C4-2B (cell line): ENCODE measurements around the gene C12orf42.

Experiments used
- H3K27ac ChIP-seq: fragments of 450-650 bp; 2 replicates; pipeline ENCODE4 v1.5.1; 2017
- ZFX ChIP-seq: fragments of 450-650 bp; IDR thresholded peaks from 2 replicates; pipeline ENCODE4 v1.6.1; 2017
- TF ChIP-seq, protein P1 (sequence below): fragments of 450-650 bp; conservative IDR thresholded peaks from 2 replicates; pipeline ENCODE4 v1.5.1; 2017; ENCODE audit warnings: mild to moderate bottlenecking

Gene C12orf42

DNA sequence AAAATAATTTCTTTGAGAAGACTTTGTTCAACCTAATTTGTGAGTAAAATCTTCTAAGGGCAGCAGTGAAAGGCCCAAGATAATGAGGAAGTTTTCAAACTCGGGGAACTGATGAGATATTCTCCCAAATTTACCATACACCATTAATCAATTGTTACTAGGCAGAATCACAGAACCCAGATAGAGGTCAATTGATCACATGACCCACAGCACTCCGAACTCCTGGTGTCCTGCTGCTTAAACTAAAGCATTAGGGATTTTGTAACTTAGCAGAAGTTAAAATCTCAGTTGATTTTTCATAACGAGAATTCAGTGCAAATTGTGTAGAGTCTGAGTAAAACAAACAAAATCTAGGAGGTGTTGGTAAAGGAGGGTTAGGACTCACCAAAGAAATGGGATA is 207.8 kb downstream of the C12orf42 start:
- H3K27ac ChIP-seq: no peak overlapping the region
- no peak for TF ChIP-seq ZFX
- TF ChIP-seq, protein P1, sequence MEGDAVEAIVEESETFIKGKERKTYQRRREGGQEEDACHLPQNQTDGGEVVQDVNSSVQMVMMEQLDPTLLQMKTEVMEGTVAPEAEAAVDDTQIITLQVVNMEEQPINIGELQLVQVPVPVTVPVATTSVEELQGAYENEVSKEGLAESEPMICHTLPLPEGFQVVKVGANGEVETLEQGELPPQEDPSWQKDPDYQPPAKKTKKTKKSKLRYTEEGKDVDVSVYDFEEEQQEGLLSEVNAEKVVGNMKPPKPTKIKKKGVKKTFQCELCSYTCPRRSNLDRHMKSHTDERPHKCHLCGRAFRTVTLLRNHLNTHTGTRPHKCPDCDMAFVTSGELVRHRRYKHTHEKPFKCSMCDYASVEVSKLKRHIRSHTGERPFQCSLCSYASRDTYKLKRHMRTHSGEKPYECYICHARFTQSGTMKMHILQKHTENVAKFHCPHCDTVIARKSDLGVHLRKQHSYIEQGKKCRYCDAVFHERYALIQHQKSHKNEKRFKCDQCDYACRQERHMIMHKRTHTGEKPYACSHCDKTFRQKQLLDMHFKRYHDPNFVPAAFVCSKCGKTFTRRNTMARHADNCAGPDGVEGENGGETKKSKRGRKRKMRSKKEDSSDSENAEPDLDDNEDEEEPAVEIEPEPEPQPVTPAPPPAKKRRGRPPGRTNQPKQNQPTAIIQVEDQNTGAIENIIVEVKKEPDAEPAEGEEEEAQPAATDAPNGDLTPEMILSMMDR: no peak

DNA sequence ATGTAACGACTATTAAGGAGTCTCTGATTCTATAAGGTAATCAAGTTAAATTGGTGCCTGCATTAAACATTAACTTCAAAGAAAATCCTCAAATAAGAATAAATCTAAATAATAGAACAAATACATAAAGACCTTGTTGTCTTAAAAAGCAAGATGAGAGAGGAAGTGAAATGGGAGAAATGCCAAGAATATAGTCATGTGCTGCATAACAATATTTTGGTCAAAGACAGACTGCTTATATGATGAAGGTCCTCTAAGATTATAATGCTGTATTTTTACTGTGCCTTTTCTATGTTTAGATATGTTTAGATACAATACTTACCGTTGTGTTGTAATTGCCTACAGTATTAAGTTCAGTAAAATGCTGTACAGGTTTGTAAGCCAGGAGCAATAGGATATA is 213.6 kb downstream of the C12orf42 start:
- TF ChIP-seq ZFX: no peak
- TF ChIP-seq, protein P1: no peak
- H3K27ac ChIP-seq: no peak overlapping the region

DNA sequence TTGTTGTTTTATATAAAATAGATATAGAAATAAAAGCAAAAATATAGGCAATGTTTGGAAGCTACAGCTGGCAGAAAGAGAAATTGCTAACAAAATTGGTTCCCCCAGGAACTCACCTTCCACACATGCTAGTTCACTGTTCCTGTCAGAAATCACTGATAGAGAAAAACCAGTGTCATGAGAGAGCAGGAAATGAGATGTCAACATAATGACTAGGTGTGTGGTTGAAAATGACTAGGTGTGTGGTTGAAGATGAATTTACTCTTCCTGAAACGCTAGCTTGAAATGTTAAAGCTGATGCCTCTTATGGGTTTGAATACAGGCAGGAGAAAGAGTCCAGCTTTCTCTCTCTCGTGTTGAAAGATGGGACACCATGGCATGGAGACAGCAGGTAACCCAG is 216.3 kb downstream of the C12orf42 start:
- H3K27ac ChIP-seq: no peak overlapping the region
- TF ChIP-seq ZFX: no peak
- TF ChIP-seq, protein P1: no peak

DNA sequence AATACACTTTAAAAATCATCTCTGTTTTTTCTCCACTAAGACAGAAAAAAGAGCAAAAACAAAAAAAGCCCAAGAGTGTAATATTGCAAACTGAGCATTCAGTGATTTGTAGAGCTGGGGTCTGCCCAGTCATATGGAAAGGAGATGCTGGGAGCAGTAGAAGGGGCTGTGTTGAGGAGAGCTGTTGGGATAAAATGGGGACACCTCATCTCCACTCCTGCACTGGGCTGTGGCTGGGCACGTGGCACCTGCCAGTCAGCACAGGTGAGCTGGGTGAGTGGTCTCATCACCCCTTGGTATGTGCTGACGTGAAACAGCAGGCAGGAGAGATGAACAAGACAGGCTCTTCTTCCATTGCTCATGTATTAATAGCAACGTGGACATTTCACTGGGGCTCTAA is 217.4 kb downstream of the C12orf42 start:
- TF ChIP-seq ZFX: no peak
- TF ChIP-seq, protein P1: no peak

DNA sequence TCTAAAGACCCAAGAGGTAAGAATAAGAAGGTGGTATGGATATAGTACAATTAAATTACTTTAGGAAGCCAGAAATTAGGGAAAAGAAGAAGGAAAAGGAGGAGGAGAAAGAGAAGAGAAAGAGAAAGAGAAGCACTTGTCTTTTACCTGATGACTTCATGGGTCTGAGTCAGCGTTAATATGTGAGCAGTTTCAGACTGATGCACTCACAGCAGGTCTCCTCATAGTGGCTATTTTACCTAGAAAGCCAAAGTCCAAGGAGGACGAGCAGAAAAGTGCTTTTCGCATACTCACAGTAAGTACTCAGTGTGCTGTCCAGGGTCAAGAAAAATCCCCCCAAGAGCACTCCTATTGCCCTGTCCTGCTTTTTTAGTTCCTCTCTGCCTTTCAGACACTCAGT is 222.1 kb downstream of the C12orf42 start:
- no peak for TF ChIP-seq ZFX
- TF ChIP-seq, protein P1: no peak

More for the DNA sequence above, 217.4 kb downstream of the C12orf42 start:
- no peak overlapping the region for H3K27ac ChIP-seq

DNA sequence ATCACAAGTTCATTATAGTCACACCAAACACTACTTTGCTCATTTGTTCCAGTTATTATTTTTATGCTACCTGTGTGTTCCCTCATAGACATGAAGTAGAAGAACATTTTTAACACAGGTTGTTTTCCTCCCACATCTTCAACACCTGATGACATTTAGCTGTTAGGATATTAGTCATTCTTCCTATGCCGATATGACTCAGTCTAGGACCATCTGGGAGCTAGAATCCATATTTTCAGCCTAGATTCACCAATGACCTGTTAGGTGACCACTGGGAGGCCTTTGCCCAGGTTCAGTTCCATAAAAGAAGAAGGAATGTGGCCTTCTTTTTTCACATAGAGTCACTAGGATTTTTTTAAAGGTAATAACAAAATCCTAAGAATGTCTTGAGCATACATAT is 222.8 kb downstream of the C12orf42 start:
- TF ChIP-seq, protein P1: no peak
- TF ChIP-seq ZFX: no peak
- no peak overlapping the region for H3K27ac ChIP-seq

More for the DNA sequence above, 222.1 kb downstream of the C12orf42 start:
- no peak overlapping the region for H3K27ac ChIP-seq

DNA sequence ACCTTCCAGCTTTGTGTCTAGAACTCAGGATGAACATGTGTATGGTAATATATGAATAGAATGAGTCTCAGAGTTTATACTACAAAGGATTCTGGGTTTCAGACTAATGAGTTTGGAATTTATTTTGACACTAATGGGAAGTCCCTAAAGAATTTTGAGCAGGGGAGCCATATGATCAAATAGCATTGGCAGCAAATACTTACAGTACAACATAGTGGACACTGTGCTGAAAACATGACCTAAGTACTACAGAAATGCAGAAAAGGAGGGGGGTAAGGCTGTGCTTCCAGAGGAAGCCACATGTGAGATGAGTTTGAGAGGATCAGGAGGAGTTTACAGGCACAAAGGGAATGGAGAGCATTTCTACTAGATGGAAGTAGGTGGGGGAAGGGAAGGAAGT is 225.8 kb downstream of the C12orf42 start:
- H3K27ac ChIP-seq: no peak overlapping the region
- TF ChIP-seq, protein P1: no peak
- TF ChIP-seq ZFX: no peak
